ENCODE data around the gene TRPV3.
A peak's percentile ranks its signal among the peaks of the same experiment; 100 is the strongest.

DNA sequence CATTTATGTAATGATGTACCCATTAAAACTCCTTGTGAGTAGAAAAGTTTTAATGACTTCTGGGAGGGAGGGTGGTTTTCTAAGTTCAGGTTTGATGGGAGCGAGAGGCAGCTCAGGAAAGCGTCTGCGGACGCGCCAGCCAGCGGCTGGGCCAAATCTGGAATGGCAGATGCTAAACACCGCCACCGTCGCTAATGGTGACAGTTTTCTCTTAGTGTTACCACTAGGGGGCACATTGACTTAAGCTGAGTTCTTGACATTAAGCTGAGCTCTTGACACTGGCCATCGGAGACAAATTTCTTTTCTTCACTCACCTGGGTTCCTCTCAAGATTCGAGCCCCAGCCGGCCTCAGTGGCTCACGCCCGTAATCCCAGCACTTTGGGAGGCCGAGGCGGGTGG lies 44.9 kb upstream of the TRPV3 start:
- TF ChIP-seq CTCF (IDR thresholded peaks at IDR 0.05 in 8 of 11, conservative IDR thresholded peaks at IDR 0.05 in 3 of 11) (peak in 6 of 11 experiments; percentile 35 to 61 (median 55)), POLR2A (IDR thresholded peaks at IDR 0.05) (no peak), POLR2AphosphoS5 (IDR thresholded peaks at IDR 0.05) (peak in 1 of 3 donors; percentile 8)
